ENCODE results near the gene ZNF747.
"Not testable (repeated sequence)": the region's sequence is repeated elsewhere in the genome, so short reads cannot be mapped to it uniquely, and the experiment has no call there.

Gene ZNF747

DNA sequence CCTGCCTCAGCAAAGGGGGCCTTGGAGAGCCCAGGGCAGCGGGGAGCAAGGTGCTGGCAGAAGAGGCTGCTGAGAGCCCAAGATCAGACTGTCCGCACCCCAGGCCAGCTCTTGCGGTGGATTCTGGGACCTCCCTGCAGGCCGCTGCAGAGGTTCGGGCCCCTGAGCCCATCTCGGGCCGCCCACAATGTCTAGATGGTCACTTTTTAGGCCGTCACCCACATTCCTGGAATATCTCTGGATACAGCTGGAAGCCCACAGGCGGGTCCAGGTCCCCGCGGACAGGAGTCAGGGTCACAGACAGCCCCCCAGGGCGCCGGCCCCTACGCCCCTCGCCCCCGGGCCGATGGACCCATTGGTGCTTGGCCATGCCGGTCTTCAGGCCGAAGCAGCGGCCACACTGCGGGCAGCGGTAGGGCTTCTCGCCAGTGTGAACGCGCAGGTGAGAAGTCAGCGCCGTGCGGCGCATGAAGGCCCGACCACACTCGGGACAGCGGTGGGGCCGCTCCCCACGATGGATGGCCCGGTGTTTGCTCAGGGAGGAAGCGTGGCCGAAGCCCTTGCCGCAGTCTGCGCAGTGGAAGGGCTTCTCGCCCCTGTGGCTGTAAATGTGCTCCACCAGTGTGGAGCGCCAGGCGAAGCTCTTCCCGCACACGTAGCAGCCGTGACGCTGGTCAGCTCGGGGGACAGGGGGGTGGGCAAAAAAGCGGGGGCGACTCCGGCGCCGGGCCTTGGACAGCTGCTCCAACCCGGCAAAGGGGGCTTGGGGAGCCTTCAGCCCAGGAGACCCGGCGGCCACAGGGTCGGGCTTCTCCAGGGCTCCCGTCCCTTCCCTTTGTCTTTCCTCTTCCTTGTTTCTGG, 2.1 kb downstream of the ZNF747 start:
- no peak for DNase-seq

DNA sequence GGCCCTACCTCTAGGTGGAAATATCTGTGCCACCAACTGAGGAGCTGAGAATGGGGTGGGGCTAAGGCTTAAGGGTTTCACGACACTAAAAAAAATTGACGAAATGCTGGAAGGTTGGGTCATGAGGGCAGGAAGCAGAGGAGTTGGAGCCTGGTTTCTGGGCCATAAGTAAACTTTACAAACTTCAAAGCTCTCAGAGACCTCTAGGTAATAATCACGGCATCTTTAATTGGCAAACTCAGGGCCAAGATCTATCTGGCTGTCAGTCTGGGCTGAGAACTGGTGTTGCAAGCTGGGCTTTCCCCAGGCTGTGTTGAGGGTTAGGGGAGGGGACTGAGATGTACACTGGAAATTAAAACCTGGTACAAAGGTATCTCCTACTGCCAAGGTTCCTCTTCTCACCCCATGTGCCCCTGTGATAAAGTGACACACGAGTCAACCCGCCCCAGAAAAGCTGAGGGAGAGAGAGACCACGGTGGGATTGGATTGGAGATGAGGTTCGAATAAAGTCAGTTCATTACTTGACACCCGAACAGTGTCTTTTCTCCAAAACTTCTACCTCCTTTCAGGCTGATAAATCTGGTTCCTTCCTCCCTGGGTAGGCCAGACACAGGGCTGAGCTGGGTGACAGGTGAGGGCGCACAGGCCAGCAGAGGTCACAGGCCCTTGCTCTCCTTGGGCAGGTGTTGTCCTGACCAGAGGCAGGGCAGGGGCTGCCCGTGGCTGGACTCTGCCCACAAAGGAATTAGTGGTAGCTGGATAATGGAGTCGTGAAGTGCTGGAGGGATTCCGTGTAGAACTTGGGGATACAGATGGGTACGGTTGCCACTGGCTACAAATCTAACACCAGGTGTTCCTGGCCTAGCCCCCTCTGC, 4.3 kb downstream of the ZNF747 start:
- no peak for DNase-seq

DNA sequence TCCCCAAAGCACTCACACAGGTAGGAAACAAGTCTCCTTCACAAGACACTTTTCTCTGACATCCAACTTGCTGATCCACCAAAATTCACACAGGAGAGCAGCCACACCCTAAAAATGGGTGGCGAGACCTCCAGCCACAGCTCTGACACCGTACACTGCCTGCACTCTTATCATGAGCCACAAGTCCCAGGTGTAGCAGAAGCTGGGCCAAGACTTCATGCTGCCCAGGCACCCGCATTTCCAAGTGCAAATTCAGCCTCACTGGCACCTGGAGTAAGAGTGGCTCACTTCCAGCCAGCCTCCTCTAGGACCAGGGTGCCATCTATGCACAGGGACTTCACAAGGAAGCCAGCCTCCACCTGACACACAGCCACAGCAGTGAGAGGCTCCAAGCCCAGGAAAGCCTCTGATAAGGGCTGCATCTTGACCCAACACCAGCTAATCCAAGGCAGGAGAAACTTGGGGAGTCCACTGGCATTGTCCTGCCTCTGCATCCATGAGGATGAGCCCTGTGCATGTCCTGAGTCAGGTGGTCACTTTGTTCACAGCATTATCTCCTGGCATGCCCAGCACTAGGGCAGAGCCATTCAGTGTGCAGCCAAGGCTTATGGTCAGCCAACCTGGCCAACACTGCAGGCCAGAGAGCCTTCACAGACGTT, 5.7 kb downstream of the ZNF747 start:
- DNase-seq, result no peak

GRCh38 chr16:30527635-30528178, 7.0 kb downstream of the ZNF747 start:
- DNase-seq, result peak; percentile 51

DNA sequence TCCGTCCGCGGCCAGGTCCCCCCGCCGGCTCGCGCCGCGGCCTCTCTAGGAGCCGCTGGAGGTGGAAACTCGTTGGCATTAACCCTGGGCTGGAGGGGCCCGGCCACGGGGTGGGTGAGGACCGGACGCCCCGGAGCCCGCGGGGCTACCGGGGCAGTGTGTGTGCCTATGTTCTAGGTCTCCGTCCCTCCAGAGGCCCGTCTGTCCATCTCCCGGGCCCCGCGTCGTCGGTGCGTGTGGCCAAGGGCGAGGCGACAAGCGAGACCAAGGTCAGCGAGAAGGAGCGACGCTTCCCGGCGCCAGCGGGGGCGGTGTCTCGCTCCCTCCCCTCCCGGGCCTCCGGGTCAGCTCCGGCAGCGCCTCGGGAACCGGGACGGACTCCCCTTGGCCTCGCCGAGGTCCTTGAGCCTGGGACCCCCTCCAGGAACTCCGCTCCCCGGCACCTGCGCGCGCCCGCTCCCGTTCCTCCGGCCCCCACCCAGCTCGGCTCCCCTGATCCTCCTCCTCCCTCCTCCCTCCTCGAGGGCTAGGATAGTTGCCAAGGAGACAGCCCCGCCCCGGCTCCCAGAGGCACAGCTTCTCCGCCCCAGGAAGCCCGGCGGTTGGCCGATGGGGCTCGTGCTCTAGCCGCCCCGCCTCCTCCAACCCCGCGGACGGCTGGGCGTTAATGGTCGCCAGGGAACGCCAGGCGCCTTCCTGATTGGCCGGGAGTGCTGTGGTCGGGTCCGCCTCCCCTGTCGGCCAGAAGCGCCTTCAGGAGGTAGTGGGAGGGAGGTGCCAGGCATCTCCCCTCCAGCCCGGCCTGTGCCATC, 7.6 kb downstream of the ZNF747 start:
- peak; percentile 94 for DNase-seq

DNA sequence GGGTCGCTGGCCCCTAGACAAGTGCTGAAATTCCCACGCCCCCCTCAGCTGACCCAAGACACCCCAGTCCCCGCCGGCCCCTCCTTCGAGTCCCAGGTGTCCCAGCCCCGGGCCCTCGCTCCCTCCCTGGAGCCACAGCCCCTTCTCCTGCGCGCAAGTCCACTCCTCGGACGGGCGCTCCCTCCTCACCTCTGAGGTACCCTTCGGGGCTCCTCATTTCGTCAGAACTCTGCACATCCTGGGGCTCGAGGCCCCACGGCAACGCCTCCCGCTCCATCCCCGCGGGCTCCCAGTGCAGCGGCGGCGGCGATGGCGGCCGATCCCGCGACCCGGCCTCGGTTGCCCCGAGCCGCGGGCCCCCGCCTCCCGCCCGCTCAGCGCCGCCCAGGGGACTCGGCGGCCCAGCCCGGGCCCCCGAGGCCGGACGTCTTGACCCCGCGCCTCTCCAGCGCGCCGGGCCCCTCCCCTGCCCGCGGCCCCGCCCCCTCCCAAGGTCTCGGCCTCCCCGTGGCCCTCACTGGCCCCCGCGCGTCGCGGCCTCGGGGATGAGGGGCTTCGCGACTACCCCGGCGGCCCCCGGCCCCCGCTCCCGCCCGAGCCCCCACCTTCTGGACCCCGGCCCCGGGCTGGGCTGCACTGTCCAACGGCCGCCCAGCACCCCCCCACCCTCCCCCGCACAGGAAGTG, 8.4 kb downstream of the ZNF747 start, which contains the start of gene ZNF768:
ZNF768 (minus strand) TSS at position 430 of the 686 bp plus-strand sequence; CDS start at position 277, 153 bp downstream.
- no peak for DNase-seq

DNA sequence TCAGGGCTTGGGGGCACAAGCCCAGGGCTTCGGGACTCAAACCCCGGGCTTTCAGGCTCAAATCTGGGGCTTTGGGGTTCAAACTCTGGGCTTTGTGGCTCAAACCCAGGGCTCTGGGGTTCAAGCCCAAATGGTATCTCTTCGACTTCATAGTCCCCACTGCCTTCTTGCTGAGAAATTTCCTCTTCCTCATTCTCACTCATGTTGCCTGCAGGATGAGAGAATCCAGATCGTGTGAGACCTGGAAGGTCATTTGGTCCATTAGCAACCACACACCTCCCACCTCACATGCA, 8.9 kb downstream of the ZNF747 start:
- DNase-seq, result no peak

- DNase-seq, result no peak
Measured at GRCh38 chr16:30524575-30525568, 9.8 kb downstream of the ZNF747 start.

GRCh38 chr16:30523768-30524574, 10.7 kb downstream of the ZNF747 start:
- no peak for DNase-seq

GRCh38 chr16:30522702-30523463, 11.8 kb downstream of the ZNF747 start:
- DNase-seq, result not testable (repeated sequence)

GRCh38 chr16:30521873-30522641, 12.6 kb downstream of the ZNF747 start:
- no peak for DNase-seq

GRCh38 chr16:30521476-30521872, 13.2 kb downstream of the ZNF747 start:
- no peak for DNase-seq

DNA sequence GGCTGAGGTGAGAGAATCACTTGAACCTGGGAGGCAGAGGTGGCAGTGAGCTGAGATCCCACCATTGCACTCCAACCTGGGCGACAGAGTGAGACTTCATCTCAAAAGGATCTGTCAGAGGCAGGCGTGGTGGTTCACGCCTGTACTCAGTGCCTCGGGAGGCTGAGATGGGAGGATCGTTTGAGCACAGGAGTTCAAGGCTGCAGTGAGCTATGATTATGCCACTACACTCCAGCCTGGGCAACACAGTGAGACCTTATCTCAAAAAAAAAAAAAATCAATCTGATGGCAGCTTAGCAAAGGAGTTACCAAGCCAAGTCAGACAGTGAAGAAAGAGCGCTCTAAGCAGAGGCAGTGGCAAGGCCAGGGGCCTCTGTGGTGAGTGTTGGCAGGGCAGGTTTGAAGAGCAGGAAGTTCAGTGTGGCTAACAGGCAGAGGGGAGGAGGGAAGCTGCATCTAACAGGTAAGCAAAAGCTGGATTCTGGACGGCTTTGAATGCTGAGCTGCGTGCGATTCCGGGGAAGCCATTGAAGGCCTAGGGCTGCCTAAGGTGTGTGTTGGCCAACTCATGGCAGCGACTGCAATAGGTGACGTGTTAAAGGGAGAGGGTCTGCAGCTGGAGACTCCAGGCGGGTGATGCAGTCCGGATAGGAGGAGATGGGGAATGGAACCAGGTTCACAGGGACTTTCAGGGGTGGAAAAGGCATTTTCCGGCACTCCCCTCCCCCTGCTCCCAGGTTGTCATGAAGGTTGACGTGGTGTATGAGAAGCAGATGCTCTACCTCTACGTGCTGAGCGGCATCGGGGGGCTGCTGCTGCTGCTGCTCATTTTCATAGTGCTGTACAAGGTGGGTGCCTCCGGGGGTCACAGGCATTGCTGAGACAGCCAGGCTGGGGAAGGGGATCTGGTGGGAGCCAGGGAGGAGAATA, 15.3 kb downstream of the ZNF747 start:
- DNase-seq, result no peak

- DNase-seq, result no peak
Measured at GRCh38 chr16:30518552-30518951, 16.1 kb downstream of the ZNF747 start.

DNA sequence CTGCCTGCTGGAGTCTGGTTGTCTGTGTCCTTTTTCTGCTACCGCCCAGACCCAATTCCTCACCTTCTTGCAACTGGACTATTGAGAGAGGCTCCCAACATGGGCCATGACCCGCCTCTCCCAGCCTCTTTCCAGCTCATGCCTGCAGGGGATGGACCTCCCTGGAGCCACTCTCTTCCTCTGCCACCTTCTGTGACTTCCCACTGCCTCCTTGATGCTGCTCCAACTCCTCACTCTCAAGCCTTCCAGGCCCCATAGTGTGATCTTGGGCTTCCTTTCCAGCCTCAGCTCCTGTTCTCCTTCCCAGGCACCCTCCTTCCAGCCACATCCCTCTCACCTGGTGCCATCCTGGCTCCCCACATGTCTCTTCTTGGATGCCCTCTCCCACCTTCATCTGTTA, 19.4 kb downstream of the ZNF747 start:
- DNase-seq, result no peak

GRCh38 chr16:30511509-30511908, 23.1 kb downstream of the ZNF747 start:
- DNase-seq, result no peak

All from CD4-positive, alpha-beta T cell treated with Interleukin-15 for 1 hour (primary cell).